ENCODE measurements around the gene AMMECR1. TPM values are rescaled to one million over a fixed set of nuclear protein-coding genes. Genes with fewer than 3 reads are reported as not detected.

The AMMECR1 gene
- polyA plus RNA-seq, 3 donors = 2.1 to 3.3 (median 2.9) TPM

GRCh38 chrX:110268886-110269285 is 49.0 kb downstream of the AMMECR1 start:
- Mint-ChIP-seq H3K36me3 (peaks cover 0 to 2% of the 10 kb centered on the region in 2 donors), H3K4me1 (peaks cover 7% of the 10 kb centered on the region), H3K27me3 (ENCODE audit: low read depth in 3 of 3) (peaks cover 0 to 3% (median 0%) of the 10 kb centered on the region in 3 donors), H3K4me3 (no peak overlapping the region), H3K27ac (no peak overlapping the region), H3K9me3 (peaks cover 0 to 2% (median 0%) of the 10 kb centered on the region in 7 donors)
- H3K27ac ChIP-seq (ENCODE audit: low read depth in 1 of 2, low read length in 2 of 2) = no peak overlapping the region
- H3K9ac ChIP-seq (ENCODE audit: insufficient read depth, low read length, poor library complexity, severe bottlenecking) = no peak overlapping the region
- H2AFZ ChIP-seq (ENCODE audit: insufficient read depth, low read depth, low read length, poor library complexity, severe bottlenecking) = no peak overlapping the region
- H3K9me3 ChIP-seq (replicated peaks in 1 of 2; ENCODE audit: control insufficient read depth in 1 of 2, insufficient read depth in 1 of 2, low read length in 2 of 2) = no peaks in the 10 kb centered on the region
- no peaks in the 10 kb centered on the region for H3K79me2 ChIP-seq (ENCODE audit: insufficient read depth, low read length)
- no peaks in the 10 kb centered on the region for H4K20me1 ChIP-seq (ENCODE audit: insufficient read depth, low read length)
- H3K36me3 ChIP-seq (replicated peaks in 1 of 2; ENCODE audit: control insufficient read depth in 1 of 2, insufficient read depth in 2 of 2, low read length in 2 of 2) = no peaks in the 10 kb centered on the region
- intact Hi-C loops (cut with micrococcal nuclease) = no loop called here
- no peak for DNase-seq
- TF ChIP-seq CTCF (IDR thresholded peaks at IDR 0.05) = no peak
- no peak overlapping the region for H3K4me3 ChIP-seq (replicated peaks in 1 of 3; ENCODE audit: low read depth in 2 of 3, low read length in 3 of 3)
- no CpG with 5 or more reads among the region's 1 CpG for WGBS (ENCODE audit: insufficient coverage)
- H3K4me1 ChIP-seq (ENCODE audit: control insufficient read depth in 1 of 2, insufficient read depth in 2 of 2, low read length in 2 of 2) = no peaks in the 10 kb centered on the region
- no peaks in the 10 kb centered on the region for H3K27me3 ChIP-seq (ENCODE audit: control insufficient read depth in 2 of 2, insufficient read depth in 2 of 2, low read length in 2 of 2)
- H3K4me2 ChIP-seq (replicated peaks; ENCODE audit: extremely low read depth, low read length, poor library complexity, severe bottlenecking) = no peak overlapping the region

GRCh38 chrX:110268395-110268794 is 49.5 kb downstream of the AMMECR1 start:
- intact Hi-C loops (cut with micrococcal nuclease) = no loop called here
- no peaks in the 10 kb centered on the region for H3K27me3 ChIP-seq (ENCODE audit: control insufficient read depth in 2 of 2, insufficient read depth in 2 of 2, low read length in 2 of 2)
- WGBS (ENCODE audit: insufficient coverage) = no CpG with 5 or more reads among the region's 6 CpGs
- peaks cover 7% of the 10 kb centered on the region for H3K4me1 Mint-ChIP-seq
- H3K4me3 Mint-ChIP-seq = no peak overlapping the region
- no peaks in the 10 kb centered on the region for H4K20me1 ChIP-seq (ENCODE audit: insufficient read depth, low read length)
- peak overlapping the region in 1 of 7 donors; percentile 25 for H3K27ac Mint-ChIP-seq
- H3K4me3 ChIP-seq (replicated peaks in 1 of 3; ENCODE audit: low read depth in 2 of 3, low read length in 3 of 3) = no peak overlapping the region
- H3K27ac ChIP-seq (ENCODE audit: low read depth in 1 of 2, low read length in 2 of 2) = no peak overlapping the region
- no peaks in the 10 kb centered on the region for H3K36me3 ChIP-seq (replicated peaks in 1 of 2; ENCODE audit: control insufficient read depth in 1 of 2, insufficient read depth in 2 of 2, low read length in 2 of 2)
- H3K79me2 ChIP-seq (ENCODE audit: insufficient read depth, low read length) = no peaks in the 10 kb centered on the region
- no peaks in the 10 kb centered on the region for H3K9me3 ChIP-seq (replicated peaks in 1 of 2; ENCODE audit: control insufficient read depth in 1 of 2, insufficient read depth in 1 of 2, low read length in 2 of 2)
- no peak overlapping the region for H3K4me2 ChIP-seq (replicated peaks; ENCODE audit: extremely low read depth, low read length, poor library complexity, severe bottlenecking)
- no peak overlapping the region for H3K9ac ChIP-seq (ENCODE audit: insufficient read depth, low read length, poor library complexity, severe bottlenecking)
- no peaks in the 10 kb centered on the region for H3K27me3 Mint-ChIP-seq (ENCODE audit: low read depth in 3 of 3)
- H3K36me3 Mint-ChIP-seq = peaks cover 0 to 3% of the 10 kb centered on the region in 2 donors
- DNase-seq = no peak
- H2AFZ ChIP-seq (ENCODE audit: insufficient read depth, low read depth, low read length, poor library complexity, severe bottlenecking) = no peak overlapping the region
- TF ChIP-seq CTCF (IDR thresholded peaks at IDR 0.05) = no peak
- H3K4me1 ChIP-seq (ENCODE audit: control insufficient read depth in 1 of 2, insufficient read depth in 2 of 2, low read length in 2 of 2) = no peaks in the 10 kb centered on the region
- peaks cover 0 to 2% (median 0%) of the 10 kb centered on the region in 7 donors for H3K9me3 Mint-ChIP-seq

Data from CD14-positive monocyte (primary cell).